Epithelial cell of proximal tubule (primary cell): ENCODE results near the gene IGFBP4. TPM values are rescaled to one million over a fixed set of nuclear protein-coding genes. Genes with fewer than 3 reads are reported as not detected.

Experiments
- DNase-seq: peaks from one replicate; pipeline ENCODE4 v3.0.0-alpha.2; 2011; ENCODE audit warnings: low read depth
- H3K4me3 ChIP-seq: 2 replicates; pipeline ENCODE4 v1.5.1; 2011; ENCODE audit warnings: low read depth, mild to moderate bottlenecking, low read length
- total RNA-seq: library from RNA; depleted of rRNA; stranded (reverse); fragments of >200 nt; gene quantifications from 2 replicates; pipeline ENCODE4 v1.2.3, GENCODE V29; 2015
- TF ChIP-seq, protein P1 (sequence below): conservative IDR thresholded peaks from 2 replicates; pipeline ENCODE4 v1.5.1; 2012; ENCODE audit warnings: low read depth, mild to moderate bottlenecking, low read length

Gene IGFBP4
- total RNA-seq, 1 donor from 2014 or later = 67.7 TPM

- DNase-seq = no peak
- TF ChIP-seq, protein P1, sequence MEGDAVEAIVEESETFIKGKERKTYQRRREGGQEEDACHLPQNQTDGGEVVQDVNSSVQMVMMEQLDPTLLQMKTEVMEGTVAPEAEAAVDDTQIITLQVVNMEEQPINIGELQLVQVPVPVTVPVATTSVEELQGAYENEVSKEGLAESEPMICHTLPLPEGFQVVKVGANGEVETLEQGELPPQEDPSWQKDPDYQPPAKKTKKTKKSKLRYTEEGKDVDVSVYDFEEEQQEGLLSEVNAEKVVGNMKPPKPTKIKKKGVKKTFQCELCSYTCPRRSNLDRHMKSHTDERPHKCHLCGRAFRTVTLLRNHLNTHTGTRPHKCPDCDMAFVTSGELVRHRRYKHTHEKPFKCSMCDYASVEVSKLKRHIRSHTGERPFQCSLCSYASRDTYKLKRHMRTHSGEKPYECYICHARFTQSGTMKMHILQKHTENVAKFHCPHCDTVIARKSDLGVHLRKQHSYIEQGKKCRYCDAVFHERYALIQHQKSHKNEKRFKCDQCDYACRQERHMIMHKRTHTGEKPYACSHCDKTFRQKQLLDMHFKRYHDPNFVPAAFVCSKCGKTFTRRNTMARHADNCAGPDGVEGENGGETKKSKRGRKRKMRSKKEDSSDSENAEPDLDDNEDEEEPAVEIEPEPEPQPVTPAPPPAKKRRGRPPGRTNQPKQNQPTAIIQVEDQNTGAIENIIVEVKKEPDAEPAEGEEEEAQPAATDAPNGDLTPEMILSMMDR = no peak
- no peak overlapping the region for H3K4me3 ChIP-seq
Measured at GRCh38 chr17:40419559-40420331, 23.5 kb upstream of the IGFBP4 start.

DNA sequence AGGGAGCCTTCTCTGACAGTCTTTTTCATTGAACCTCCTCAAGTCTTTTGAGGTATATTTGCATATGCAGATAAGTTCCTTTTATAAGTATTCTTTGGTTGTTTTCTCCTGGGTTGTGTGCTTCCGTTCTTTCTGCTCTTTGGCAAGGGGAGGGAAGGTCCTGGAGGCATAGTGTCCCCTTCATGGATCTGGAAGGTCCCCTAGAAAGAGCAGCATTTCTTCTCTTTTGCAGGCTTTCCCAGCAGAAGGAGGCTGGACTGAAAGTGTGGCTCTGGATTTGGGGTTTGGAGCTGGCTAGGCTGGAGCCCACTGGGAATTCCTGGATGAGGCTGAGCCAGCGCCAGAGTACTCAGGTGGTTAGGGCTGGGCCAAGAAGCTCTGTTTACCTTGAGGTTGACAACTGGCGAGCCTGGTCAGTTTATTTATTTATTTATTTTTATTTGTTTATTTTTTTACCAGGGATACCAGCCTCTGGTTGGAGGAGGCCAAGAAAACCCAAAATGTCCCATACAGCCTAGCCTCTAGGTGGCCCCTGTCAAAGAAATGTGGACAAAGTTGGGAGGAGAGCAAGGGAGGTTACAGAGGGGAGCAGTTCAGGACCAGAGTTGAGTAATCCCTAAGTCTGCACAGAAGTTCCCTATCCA lies 20.1 kb upstream of the IGFBP4 start:
- TF ChIP-seq, protein P1 = no peak
- no peak overlapping the region for H3K4me3 ChIP-seq
- DNase-seq = no peak

GRCh38 chr17:40425741-40426140 lies 17.5 kb upstream of the IGFBP4 start:
- H3K4me3 ChIP-seq = no peak overlapping the region
- TF ChIP-seq, protein P1 = no peak
- DNase-seq = no peak

GRCh38 chr17:40427002-40427491 lies 16.2 kb upstream of the IGFBP4 start:
- TF ChIP-seq, protein P1 = no peak
- no peak overlapping the region for H3K4me3 ChIP-seq
- no peak for DNase-seq

GRCh38 chr17:40430272-40431230 lies 12.7 kb upstream of the IGFBP4 start:
- no peak for DNase-seq
- TF ChIP-seq, protein P1 = no peak
- no peak overlapping the region for H3K4me3 ChIP-seq

DNA sequence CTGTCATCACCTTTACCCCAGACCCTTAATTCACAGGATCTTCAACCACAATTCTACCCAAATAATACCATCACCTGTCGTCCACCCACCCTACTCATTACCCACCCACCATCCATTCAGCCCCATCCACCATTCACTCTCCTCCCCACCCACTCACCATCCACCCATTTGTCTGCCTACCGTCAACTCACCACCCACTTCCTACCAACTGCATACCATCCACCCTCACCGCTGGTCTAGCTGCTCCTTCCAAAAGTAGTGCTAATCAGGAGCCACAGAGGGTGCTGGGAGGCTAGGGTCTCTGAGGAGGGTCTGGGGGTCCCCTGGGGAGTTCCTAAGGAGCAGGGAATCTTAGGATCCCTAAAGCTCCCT lies 12.0 kb upstream of the IGFBP4 start:
- DNase-seq = no peak
- TF ChIP-seq, protein P1 = no peak
- no peak overlapping the region for H3K4me3 ChIP-seq
